ENCODE results near the gene NLRP1.
A peak's percentile ranks its signal among the peaks of the same experiment; 100 is the strongest.
"Not testable (repeated sequence)": the region's sequence is repeated elsewhere in the genome, so short reads cannot be mapped to it uniquely, and the experiment has no call there.

NLRP1 gene

DNA sequence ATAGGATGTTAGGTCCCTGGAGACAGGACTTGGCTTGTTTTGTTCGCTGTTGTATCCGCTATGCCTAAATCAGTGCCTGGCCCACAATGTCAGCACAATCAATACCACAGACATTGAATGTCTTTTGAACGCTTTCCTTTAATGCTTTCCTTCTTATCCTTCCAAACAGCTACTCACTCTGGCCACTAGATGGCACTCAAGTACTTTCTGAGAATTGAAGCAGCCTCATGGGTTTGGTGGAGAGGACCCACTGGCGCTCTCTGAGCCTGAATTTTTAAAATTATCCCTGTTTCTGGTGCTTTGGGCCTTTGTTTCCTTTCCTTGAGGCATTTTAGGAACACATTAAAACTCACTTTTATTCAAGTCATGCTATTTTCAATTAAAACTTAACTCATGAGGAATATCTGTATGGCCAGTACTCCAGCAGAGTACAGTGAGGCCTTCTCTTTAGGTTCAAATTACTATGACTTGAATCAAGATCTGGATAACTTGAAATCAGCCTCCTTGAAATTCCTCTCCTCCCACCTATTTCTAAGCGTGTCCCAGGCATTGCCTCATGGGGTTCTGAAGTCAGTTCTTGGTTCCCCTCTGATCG, 3.2 kb upstream of the NLRP1 start:
- peak in 1 of 2 donors; percentile 13 for DNase-seq (ENCODE audit: low read depth in 2 of 2)

DNA sequence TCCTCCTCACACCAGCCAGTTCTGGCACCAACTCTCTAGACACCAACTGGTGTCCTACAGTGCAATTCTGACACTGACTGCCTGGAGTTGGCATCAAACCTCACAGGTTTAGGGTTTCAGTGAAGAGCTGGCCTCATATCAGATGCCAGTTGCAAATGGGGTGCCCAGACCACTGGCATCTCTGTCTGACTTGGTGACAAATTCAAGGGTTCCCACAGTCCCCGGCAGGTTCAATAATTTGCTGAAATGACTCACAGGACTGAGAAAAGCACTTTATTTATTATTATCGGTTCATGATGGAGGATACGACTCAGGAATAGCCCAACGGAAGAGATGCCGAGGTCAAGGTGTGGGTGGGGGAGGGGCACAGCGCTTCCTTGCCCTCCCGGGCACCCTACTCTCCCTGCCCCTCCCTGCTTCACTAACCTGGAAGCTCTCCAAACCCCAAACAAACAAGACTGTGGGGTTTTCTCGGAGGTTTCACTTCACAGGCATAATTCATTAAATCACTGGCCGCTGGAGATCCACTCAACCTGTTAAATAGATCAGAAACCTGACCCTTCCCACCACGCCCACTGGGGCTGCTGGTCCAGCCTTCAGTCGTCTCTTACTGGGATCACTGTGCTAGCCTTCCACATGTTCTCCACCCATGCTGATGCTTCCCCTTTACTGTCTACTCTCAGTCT, 1.7 kb upstream of the NLRP1 start:
- no peak for DNase-seq (ENCODE audit: low read depth in 2 of 2)

DNA sequence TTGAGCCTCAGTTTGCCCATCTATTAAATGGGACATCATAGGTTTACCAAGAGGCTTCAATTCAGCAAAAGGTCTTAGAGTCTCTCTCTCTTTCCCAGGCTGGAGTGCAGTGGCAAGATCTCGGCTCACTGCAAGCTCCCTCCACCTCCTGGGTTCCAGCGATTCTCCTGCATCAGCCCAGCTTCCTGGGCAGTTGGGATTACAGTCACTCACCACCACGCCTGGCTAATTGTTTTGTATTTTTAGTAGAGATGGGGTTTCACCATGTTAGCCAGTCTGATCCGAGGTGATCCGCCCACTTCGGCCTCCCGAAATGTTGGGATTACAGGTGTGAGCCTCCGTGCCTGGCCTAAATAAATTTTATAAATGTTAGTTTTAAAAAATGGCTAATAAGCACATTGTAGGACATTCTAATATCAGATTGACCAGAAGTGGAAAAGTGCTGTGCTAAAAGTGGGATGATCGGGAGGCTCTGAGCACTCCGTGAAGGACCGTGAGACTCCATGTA, 1.0 kb upstream of the NLRP1 start:
- DNase-seq (ENCODE audit: low read depth in 2 of 2): no peak

DNA sequence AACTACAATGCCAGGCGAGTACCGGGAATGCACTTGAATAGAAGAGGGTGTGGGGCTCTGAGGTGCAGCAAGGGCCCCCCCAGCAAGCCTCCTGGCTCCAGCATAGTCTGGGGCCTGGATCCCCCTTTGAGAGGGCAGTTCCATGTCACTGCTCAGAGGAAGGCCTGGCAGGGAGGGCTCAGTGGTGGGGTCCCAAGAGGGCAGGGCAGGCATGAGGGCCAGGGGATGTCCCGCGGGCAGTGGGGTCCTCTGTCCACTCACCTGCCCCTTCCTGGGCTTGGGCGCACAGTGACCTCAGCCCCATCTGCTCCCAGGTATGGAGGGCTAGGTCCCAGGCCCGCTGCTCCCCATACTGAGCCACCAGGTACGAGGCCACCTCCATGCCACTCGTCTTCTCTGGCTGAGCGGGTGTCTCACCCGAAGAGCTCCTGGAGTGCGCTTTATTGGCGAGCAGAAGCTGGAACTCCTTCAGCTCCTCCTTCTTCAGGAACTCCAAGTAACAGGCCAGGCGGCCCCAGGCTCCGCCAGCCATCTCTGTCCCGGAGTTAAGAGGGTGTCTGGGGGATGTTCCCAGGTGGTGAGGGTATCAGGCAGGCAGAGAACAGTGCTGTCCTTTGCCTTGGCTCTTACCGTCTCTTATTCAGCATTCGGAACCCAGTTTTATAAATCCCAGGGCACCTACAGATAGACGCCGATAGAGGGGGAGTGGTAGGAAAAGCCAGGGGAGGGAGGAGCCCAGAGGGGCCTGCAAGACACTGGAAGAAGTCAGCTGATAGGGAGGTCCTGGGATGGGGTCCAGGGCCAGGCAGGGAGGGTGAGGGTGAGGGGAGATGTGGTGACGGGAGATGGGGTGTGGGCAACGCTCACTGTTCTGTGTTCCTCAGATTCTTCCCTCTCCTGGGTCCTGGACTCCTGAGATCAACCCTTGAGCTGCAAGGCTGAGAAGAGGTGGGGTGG, 605 bp downstream of the NLRP1 start:
- DNase-seq (ENCODE audit: low read depth in 2 of 2): no peak

DNA sequence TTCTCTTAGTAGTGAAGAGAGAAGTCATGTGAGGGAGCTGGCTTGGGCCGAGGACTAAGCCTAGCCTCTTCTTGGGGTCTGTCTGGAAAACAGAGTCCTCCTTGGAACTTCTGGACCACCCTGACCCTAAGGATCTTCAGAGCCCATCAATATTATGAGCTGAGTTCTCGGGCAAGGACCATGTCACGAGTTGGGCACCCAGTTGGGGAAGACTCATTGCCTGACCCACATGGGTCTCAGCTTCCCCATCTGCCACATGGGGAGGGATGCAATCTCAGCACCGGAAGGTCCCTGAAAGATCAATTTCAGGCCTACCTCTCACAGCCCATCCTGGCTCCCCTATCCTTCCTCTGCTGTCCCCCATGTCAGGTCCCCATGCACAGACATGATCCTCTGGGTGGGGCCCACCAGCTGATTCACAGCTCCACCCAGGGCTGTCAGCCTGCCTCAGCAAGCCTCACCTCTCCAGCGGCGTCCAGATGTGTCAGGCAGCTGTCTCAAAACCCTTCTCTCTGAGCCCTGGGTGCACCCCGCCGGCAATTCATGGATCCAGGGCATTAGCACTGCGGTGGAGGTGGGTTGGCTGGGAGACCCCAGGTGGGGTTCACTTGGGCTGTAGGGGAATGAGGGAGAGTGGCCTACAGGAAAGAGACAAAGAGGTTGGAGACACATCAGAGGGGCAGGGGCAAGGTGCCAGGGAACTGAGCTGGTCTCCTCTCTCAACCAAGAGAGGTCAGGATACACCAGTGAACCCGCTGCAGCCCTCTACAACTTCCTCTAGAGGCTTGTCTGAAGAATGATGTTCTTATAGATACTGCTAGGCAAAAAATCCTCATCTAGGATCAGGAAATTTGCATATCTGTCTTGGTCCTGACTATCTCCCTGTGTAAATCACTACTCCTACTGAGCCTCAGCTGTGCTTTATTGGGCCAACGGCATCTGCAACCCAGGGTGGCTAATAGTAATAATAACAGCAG, 1.8 kb downstream of the NLRP1 start:
- DNase-seq (ENCODE audit: low read depth in 2 of 2): no peak

DNA sequence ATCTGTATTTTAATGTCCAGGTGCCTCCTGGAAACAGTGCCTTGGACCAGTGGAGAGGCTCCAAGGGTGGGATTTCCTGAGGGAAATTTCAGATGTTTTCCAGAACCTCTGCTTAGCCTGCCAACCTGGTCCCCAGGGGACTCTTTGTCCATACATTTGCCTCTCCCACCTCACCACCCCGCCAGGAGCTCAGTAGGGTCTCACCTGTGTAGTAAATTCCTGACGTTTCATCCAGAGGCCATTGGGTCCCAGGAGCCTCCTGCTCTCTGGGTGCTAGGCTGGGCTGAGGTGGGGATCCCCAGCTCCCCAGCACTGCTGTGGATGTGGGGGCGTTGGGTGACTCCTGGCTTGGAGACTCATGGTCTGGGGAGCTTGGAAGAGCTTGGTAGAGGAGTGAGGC, 2.7 kb downstream of the NLRP1 start:
- no peak for DNase-seq (ENCODE audit: low read depth in 2 of 2)

DNA sequence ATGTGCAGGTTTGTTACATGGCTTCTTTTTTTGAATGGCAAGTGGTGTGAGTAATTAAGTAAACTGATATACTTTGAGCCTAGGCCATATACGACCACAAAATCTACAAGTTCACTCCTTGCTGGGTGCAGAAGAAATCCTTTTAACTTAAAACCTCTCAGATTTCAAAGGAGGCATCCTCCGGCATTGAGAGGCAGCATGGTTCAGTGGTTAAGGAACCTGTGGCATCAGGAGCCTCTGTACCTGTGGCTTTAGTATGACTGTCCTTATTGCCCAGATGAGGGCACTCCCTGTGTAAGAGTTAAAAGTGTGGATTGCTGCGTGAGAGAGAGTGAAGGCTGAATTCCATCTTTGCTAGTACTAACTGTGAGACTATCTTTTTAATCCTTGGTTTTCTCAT, 3.3 kb downstream of the NLRP1 start:
- DNase-seq (ENCODE audit: low read depth in 2 of 2): no peak

DNA sequence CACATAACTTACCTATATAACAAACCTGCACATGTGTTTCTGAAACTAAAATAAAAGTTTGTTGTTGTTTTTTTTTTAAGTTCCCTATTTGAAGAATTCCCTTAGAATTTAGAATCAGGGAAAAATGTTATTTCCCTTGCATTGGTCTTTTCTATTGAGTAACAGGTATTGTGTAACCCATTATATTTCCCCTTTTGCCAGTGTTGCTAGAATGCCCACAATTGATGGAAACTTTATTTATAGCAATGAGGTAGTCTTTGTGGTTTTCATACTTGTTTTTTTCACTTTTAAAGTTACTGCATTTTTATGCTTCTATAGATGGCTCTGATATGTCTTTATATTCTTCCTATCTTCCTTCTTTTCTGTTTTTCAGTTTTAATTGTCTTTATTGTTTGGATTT, 3.9 kb downstream of the NLRP1 start:
- DNase-seq (ENCODE audit: low read depth in 2 of 2): no peak

DNA sequence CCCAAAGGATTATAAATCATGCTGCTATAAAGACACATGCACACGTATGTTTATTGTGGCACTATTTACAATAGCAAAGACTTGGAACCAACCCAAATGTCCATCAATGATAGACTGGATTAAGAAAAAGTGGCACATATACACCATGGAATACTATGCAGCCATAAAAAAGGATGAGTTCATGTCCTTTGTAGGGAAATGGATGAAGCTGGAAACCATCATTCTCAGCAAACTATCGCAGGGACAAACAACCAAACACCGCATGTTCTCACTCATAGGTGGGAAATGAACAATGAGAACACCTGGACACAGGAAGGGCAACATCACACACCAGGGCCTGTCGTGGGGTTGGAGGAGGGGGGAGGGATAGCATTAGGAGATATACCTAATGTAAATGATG, 5.5 kb downstream of the NLRP1 start:
- not testable (repeated sequence) for DNase-seq (ENCODE audit: low read depth in 2 of 2)

DNA sequence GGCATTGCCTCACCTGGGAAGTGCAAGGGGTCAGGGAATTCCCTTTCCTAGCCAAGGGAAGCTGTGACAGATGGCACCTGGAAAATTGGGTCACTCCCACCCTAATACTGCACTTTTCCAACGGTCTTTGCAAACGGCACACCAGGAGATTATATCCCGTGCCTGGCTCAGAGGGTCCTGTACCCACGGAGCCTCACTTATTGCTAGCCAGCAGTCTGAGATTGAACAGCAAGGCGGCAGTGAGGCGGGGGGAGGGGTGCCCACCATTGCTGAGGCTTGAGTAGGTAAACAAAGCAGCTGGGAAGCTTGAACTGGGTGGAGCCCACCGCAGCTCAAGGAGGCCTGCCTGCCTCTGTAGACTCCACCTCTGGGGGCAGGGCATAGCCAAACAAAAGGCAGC, 11.3 kb downstream of the NLRP1 start:
- not testable (repeated sequence) for DNase-seq (ENCODE audit: low read depth in 2 of 2)

DNA sequence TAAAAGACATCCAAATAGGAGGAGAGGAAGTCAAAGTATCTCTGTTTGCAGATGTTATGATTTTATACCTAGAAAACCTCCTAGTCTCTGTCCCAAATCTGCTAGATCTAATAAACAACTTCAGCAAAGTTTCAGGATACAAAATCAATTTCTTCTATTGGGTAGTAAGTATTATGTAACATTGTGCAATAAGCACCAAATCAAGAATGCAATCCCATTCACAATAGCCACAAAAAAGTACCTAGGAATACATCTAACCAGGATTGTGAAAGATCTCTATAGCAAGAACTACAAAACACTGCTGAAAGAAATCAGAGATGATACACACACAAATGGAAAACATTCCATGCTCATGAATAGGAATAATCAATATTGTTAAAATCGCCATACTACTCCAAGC, 13.0 kb downstream of the NLRP1 start:
- DNase-seq (ENCODE audit: low read depth in 2 of 2): no peak

DNA sequence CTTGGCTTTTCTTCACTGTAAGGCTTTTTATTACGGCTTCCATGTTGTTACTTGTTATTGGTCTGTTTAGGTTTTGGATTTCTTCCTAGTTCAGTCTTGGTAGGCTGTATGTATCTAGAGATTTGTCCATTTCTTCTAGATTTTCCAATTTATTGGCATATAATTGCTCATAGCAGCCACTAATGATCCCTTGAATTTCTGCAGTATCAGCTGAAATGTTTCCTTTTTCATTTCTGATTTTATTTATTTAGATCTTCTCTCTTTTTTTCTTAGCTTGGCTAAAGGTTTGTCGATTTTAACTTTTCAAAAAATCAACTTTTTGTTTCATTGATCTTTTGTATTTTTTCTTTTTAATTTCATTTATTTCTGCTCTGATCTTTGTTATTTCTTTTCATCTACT, 18.5 kb downstream of the NLRP1 start:
- no peak for DNase-seq (ENCODE audit: low read depth in 2 of 2)

DNA sequence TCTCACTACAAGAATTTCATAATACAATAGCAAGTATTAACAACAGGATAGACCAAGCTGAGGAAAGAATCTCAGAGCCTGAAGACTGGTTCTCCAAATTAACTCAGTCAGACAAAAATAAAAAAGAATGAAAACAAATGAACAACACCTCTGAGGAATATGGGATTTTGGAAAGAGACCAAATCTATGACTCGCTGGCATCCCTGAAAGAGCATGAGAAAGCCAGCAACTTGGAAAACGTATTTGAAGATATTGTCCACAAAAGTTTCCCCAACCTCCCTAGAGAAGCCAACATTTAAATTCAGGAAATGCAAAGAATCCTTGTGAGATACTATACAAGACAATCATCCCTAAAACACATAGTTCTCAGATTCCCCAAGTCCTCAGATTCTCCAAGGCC, 20.9 kb downstream of the NLRP1 start:
- DNase-seq (ENCODE audit: low read depth in 2 of 2): no peak

DNA sequence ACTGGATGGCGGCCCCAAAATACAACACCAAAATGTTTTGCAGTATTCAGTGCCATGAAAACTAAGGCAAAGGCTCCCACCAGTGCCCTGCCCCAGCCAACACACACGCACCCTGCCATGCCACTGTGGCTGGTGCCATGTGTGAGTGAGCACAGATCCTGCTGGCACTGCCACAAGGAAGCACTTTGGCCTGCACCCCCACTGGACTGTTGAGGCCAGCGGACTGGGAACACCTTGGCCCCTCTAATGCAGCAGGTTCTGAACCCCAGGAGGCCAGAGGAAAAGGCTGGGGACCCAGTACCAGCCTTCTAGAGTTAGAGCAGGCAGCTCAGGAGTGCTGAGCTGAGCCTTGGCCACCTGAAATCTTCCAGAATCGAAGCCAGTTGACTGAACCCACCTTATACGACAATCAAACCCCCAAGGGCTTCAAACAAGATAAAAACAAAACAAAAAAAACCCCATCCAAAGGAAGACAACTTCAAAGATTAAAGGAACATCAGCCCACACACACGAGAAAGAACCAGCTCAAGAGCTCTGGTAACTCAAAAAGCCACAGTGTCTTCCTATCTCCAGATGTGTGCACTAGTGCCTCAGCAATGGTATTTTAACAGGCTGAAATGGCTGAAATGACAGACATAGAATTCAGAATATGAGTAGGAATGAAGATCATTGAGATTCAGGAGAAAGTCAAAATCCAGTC, 21.5 kb downstream of the NLRP1 start:
- DNase-seq (ENCODE audit: low read depth in 2 of 2): no peak

DNA sequence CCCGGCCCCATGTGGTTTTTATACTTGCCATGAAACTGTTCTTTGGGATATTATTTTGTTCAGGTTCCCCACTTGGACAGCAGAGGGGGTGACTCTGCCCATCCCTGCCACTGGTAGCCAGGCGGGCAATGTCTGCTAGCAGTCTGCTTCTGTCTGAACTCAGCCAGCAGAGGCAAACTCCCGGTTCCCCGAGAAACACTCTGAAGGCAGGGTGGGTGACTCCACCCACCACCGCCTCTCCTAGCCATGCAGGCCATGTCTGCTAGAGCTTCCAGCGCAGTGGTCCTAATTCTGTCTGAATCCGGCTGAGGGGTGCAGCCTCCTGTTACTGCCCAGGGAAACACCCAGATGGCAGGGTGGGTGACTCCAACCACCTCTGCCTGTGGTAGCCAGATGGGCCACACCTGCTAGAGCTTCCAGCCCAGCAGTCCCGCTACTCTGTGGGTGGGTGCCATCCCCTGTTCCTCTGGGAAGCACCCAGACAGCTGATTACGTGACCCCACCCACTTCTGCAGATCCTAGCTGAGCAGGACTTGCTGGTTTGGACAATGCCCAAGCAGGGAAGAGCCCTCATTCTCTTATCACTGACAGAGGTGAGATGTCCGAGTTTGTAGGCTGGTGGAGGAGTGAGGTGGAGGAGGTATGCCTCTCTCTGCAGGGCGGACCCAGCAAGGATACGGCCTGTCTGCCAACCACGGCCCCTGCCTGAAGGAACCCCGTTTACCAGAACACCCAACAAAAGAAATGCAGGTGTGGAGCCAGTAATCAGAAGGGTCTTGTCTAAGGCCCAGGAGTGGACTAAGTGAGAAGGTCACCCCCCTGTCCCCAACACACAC, 22.4 kb downstream of the NLRP1 start:
- no peak for DNase-seq (ENCODE audit: low read depth in 2 of 2)

DNA sequence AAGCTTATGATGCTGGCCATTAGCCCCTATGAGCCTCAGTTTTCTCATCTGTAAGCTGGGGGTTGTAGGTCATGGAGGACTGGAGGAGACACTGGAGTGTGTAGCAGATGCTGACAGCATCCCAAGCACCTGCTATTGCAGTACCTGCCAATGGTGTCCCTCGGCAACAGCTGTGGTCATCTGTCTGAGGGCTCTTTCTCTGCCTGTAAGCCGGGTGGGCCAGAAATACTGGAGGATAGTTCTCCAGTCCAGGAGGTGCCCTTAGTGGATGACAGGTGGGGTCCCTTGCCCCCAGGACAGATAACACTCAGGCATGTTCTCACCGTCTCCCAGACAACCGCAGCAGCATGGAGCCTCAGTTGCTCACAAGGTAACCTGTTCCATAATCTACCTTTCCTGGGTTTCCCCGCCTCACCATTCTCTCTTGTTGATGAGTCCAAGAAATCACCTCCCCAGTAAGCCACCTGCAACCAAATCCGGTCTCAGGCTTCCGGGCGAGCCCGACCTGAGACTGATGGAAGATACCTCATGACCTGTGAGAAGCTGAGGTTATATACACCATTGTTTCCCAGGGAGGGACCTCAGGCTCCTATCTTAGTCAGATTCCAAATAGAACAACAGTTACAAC, 23.8 kb downstream of the NLRP1 start:
- no peak for DNase-seq (ENCODE audit: low read depth in 2 of 2)

DNA sequence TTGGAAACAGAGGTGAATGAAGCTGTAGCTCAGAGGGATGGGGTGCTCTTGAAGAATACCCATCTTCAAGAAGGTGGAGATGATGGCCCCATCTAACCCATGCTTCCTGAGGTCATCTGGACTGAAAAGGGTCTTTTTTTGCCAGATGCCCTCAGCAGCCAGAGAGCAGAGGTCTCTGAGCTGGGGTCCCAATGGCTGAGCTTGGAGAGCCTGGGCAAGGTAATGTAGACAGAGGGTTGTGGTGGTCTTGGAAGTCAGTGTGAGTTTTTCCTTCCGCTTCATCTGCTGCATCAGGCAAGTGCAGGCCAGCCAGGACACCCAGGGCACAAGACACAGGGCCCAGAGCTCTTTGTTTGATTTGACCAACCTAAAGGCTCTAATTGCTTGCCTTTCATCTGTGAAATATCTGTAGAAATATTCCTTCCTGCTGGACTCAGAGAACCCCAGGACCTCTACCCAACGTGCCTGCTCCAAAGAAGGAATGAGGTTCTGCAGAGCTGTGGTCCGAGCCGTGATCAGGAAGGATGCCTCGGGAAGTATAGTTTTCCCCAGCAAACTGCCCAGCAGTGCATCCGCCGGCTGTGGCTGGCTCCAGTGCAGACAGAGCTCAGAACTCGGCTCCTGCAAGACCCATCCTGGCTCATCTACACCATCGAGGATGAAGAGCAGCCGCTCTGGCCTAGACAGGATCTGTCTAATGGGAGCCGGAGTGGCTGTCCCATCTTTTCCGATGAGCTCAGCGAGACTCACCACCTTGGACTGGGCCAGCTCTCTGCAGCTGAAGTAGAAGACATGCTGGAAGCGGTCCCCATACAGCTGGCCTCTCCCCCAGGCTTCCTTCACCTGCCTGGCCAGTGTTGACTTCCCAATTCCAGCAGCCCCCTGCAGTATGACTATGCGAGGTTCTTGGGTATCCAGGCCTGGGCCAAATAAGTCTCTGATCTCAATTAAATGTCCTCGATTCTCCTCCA, 25.2 kb downstream of the NLRP1 start:
- DNase-seq (ENCODE audit: low read depth in 2 of 2): no peak

DNA sequence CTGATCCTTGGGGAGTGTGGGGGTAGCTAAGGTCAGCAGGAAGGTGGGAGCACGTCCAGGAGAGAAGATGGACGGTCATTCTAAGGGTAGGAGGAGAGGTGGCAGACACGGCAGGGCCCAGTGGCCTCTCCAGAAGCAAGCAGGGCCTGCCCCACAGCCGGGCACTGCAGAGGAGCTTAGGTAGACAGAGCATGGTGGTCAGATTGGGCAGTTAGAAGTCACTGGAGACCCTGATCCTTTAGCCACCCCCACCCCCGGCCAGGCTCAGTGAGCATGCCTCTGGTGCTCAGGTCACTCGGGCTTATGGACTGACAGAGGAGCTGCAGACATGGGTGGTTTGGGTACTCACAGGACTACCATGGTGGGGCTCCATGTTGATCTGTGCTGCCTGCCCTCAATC, 26.3 kb downstream of the NLRP1 start:
- DNase-seq (ENCODE audit: low read depth in 2 of 2): no peak
